Right lobe of liver (tissue), 4 donors: ENCODE measurements around the gene ZNF524.

Experiments used
- POLR2A ChIP-seq: fragments of 450-650 bp; IDR thresholded peaks from one replicate; pipeline ENCODE4 v1.6.1; 2017; ENCODE audit warnings: antibody characterized with exemption, mild to moderate bottlenecking
- TF ChIP-seq, protein P1 (sequence below), 4 donors: fragments of 200-600 bp in 3 of 4; fragments of 450-650 bp in 1 of 4; IDR thresholded peaks; one replicate each; pipeline versions ENCODE4 v1.5.1 to v1.8.0; 2016 to 2022; ENCODE audit warnings: antibody characterized with exemption in 4 of 4, mild to moderate bottlenecking in 2 of 4
- donor health status: DM: no; HTN: no; CAD: no.
- donor health status: DM: no; HTN: no; CAD: no.
- donor health status: DM: no; HTN: yes; CAD: no.

DNA sequence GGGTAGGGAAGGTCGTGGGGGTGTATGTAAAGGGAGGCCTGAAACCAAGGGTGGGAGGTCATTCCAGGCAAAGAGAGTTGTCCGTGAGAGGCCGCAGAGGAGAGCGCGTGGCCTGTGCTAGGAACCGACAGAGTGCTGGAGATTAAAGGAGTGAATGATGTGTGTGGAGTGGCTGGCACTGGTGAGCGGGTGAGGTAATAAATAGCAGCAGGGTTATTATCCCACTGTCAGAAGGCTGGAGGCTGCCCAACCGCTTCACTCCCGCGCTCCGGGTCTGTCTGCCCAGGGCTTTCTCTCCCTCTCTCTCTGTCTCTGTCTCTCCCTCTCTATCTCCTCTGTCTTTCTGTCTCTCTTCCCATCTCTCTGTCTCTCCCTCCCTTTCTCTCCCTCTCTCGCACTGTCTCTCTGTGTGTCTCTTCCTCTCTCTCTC lies 36.8 kb upstream of the ZNF524 start:
- TF ChIP-seq, protein P1, sequence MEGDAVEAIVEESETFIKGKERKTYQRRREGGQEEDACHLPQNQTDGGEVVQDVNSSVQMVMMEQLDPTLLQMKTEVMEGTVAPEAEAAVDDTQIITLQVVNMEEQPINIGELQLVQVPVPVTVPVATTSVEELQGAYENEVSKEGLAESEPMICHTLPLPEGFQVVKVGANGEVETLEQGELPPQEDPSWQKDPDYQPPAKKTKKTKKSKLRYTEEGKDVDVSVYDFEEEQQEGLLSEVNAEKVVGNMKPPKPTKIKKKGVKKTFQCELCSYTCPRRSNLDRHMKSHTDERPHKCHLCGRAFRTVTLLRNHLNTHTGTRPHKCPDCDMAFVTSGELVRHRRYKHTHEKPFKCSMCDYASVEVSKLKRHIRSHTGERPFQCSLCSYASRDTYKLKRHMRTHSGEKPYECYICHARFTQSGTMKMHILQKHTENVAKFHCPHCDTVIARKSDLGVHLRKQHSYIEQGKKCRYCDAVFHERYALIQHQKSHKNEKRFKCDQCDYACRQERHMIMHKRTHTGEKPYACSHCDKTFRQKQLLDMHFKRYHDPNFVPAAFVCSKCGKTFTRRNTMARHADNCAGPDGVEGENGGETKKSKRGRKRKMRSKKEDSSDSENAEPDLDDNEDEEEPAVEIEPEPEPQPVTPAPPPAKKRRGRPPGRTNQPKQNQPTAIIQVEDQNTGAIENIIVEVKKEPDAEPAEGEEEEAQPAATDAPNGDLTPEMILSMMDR (IDR thresholded peaks at IDR 0.05) = no peak
- no peak for TF ChIP-seq POLR2A
